22Rv1 (cell line): ENCODE measurements around the gene CALHM6.

ENCODE experiments used
- H3K27ac ChIP-seq: fragments of 450-650 bp; 2 replicates; pipeline ENCODE4 v1.5.1; 2017
- CTCF ChIP-seq: fragments of 450-650 bp; IDR thresholded peaks from 2 replicates; pipeline ENCODE4 v1.5.1; 2017; ENCODE audit warnings: mild to moderate bottlenecking
- ZFX ChIP-seq: fragments of 450-650 bp; IDR thresholded peaks from 2 replicates; pipeline ENCODE4 v1.6.1; 2017; ENCODE audit warnings: antibody characterized with exemption, borderline replicate concordance

CALHM6 gene

GRCh38 chr6:116465246-116465645 is 4.1 kb downstream of the CALHM6 start:
- H3K27ac ChIP-seq = no peak overlapping the region
- no peak for TF ChIP-seq ZFX
- TF ChIP-seq CTCF = no peak

GRCh38 chr6:116467096-116467495 is 5.9 kb downstream of the CALHM6 start:
- H3K27ac ChIP-seq = no peak overlapping the region
- TF ChIP-seq CTCF (no peak), ZFX (no peak)

GRCh38 chr6:116467514-116467913 is 6.3 kb downstream of the CALHM6 start:
- no peak overlapping the region for H3K27ac ChIP-seq
- TF ChIP-seq ZFX (no peak), CTCF (no peak)

GRCh38 chr6:116468293-116468692 is 7.1 kb downstream of the CALHM6 start:
- no peak overlapping the region for H3K27ac ChIP-seq
- TF ChIP-seq CTCF = no peak
- TF ChIP-seq ZFX = no peak

- TF ChIP-seq CTCF (no peak), ZFX (no peak)
- H3K27ac ChIP-seq = no peak overlapping the region
Measured at GRCh38 chr6:116471531-116471930, 10.4 kb downstream of the CALHM6 start.

GRCh38 chr6:116472706-116473105 is 11.5 kb downstream of the CALHM6 start:
- H3K27ac ChIP-seq = no peak overlapping the region

GRCh38 chr6:116475141-116475540 is 14.0 kb downstream of the CALHM6 start:
- H3K27ac ChIP-seq = no peak overlapping the region
- no peak for TF ChIP-seq CTCF
- TF ChIP-seq ZFX = no peak

More at GRCh38 chr6:116472706-116473105, 11.5 kb downstream of the CALHM6 start:
- no peak for TF ChIP-seq ZFX
- no peak for TF ChIP-seq CTCF
